Measurements from ENCODE around the gene DHCR24.

- TF ChIP-seq CTCF (IDR thresholded peaks at IDR 0.05) (no peak), POLR2A (IDR thresholded peaks at IDR 0.05) (no peak)
Measured at GRCh38 chr1:54850069-54850730, 36.8 kb downstream of the DHCR24 start.

Measured in body of pancreas (tissue), 4 donors.